ENCODE data around the gene PARP16.

- TF ChIP-seq CTCF (IDR thresholded peaks at IDR 0.05; ENCODE audit: poor library complexity) (no peak), EZH2 (IDR thresholded peaks at IDR 0.05; ENCODE audit: borderline replicate concordance) (no peak), EZH2phosphoT487 (IDR thresholded peaks at IDR 0.05; ENCODE audit: low read depth, severe bottlenecking, unreplicated experiment) (no peak)
These were observed 2.7 kb upstream of the PARP16 start for GRCh38 chr15:65289261-65289854.
